Naive B cell (primary cell): ENCODE data around the gene ATP13A2. TPM values are rescaled to one million over a fixed set of nuclear protein-coding genes. Genes with fewer than 3 reads are reported as not detected.
A peak's percentile ranks its signal among the peaks of the same experiment; 100 is the strongest.

Source experiments
- ATAC-seq, 2 donors: fragments of 150-1000 bp; cut with Tn5 transposase; 2 replicates each; pipeline ENCODE4 v1.10.0; 2021; ENCODE audit warnings: low read depth in 2 of 2, mild to moderate bottlenecking in 2 of 2, moderate library complexity in 2 of 2
- DNase-seq: peaks from one replicate; pipeline ENCODE4 v3.0.0; 2022
- H3K27ac Mint-ChIP-seq, 6 donors: one replicate each; pipeline ENCODE4 v1.8.0; 2020 to 2022; ENCODE audit warnings: mild to moderate bottlenecking in 6 of 6, mixed read lengths in 6 of 6, moderate library complexity in 5 of 6, inconsistent platforms in 2 of 6
- H3K27me3 Mint-ChIP-seq, 3 donors: one replicate each; pipeline ENCODE4 v1.8.0; 2021 to 2022; ENCODE audit warnings: mixed read lengths in 3 of 3, mild to moderate bottlenecking in 1 of 3
- H3K36me3 Mint-ChIP-seq, 2 donors: one replicate each; pipeline ENCODE4 v1.8.0; 2020 to 2022; ENCODE audit warnings: mixed read lengths in 2 of 2, inconsistent platforms in 1 of 2, mild to moderate bottlenecking in 1 of 2
- H3K4me1 Mint-ChIP-seq, 3 donors: one replicate each; pipeline ENCODE4 v1.8.0; 2020 to 2022; ENCODE audit warnings: mixed read lengths in 3 of 3, inconsistent platforms in 1 of 3, mild to moderate bottlenecking in 1 of 3, moderate library complexity in 1 of 3
- H3K4me3 Mint-ChIP-seq, 8 donors: one replicate each; pipeline ENCODE4 v1.8.0; 2020 to 2022; ENCODE audit warnings: mild to moderate bottlenecking in 8 of 8, mixed read lengths in 8 of 8, moderate library complexity in 8 of 8, inconsistent platforms in 2 of 8
- H3K9me3 Mint-ChIP-seq, 7 donors: one replicate each; pipeline ENCODE4 v1.8.0; 2020 to 2022; ENCODE audit warnings: mixed read lengths in 7 of 7, mild to moderate bottlenecking in 5 of 7, inconsistent platforms in 2 of 7, moderate library complexity in 1 of 7
- polyA plus RNA-seq, 6 donors: library from polyadenylated mRNA; unstranded; fragments of 300-500 nt; fragmentation: Illumina TruSeq; gene quantifications; one replicate each; pipeline ENCODE4 v1.2.3, GENCODE V29; 2021; ENCODE audit warnings: low read depth in 6 of 6

The ATP13A2 gene, protein sequence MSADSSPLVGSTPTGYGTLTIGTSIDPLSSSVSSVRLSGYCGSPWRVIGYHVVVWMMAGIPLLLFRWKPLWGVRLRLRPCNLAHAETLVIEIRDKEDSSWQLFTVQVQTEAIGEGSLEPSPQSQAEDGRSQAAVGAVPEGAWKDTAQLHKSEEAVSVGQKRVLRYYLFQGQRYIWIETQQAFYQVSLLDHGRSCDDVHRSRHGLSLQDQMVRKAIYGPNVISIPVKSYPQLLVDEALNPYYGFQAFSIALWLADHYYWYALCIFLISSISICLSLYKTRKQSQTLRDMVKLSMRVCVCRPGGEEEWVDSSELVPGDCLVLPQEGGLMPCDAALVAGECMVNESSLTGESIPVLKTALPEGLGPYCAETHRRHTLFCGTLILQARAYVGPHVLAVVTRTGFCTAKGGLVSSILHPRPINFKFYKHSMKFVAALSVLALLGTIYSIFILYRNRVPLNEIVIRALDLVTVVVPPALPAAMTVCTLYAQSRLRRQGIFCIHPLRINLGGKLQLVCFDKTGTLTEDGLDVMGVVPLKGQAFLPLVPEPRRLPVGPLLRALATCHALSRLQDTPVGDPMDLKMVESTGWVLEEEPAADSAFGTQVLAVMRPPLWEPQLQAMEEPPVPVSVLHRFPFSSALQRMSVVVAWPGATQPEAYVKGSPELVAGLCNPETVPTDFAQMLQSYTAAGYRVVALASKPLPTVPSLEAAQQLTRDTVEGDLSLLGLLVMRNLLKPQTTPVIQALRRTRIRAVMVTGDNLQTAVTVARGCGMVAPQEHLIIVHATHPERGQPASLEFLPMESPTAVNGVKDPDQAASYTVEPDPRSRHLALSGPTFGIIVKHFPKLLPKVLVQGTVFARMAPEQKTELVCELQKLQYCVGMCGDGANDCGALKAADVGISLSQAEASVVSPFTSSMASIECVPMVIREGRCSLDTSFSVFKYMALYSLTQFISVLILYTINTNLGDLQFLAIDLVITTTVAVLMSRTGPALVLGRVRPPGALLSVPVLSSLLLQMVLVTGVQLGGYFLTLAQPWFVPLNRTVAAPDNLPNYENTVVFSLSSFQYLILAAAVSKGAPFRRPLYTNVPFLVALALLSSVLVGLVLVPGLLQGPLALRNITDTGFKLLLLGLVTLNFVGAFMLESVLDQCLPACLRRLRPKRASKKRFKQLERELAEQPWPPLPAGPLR
- 10 to 100 TPM in 5 of 6 donors, 1 to 10 TPM in 1; 6.3 to 39.6 (median 22.3) TPM for polyA plus RNA-seq

DNA sequence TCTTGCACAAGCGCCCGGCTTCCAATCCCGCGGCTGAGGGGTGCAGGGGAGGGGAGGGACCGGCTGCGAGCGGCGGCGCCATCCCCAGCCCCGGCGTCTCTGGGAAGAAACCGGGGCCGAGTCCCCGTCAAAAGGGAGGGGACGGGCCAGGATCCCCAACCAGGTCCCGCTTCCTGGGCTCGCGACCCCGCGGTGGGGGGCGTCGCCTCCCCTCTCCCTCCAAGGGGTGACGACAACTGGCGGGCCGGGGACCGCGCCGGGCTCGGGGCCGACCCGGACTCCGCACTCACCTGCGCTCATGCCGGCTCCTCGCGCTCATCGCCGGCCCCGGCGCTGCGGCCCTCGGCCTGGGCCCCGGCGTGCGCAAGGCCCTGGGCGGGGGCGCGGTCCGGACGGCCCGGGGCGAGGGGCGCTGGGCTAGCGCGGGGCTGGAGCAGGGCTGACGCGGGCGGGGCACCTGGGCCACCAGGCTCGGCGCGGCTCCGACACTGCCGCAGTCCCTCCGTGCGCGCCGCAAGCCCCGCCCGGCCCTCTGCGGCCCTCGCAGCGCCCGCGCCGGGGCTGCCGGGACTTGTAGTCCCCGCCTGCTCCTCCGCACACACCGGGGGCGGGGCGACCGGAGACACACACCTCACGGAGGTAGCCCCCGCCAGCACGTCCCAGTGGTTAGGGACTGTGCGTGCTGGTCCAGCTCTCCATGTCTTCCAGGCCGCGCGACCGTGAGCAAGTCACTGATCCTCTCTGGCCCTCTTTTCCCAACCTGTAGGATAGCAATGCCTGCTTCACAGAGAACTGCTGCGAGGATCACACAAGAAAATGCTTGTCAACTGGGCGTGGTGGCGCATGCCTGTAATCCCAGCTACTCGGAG is at the start of gene ATP13A2:
Gene ATP13A2 (minus strand): TSS at position 490 of the 869 bp plus-strand sequence. CDS start 190 bp downstream, at position 300.
- H3K4me3 Mint-ChIP-seq, result peak within 1 kb of the TSS; percentile 82 to 93 (median 86)
- peak; percentile 99 for ATAC-seq
- peak within 1 kb of the TSS in 5 of 6 donors; percentile 33 to 69 (median 56) for H3K27ac Mint-ChIP-seq
- H3K4me1 Mint-ChIP-seq, result peaks cover 23 to 31% (median 23%) of the 10 kb centered on the region in 3 donors
- DNase-seq, result peak; percentile 84
- no peaks in the 10 kb centered on the region for H3K36me3 Mint-ChIP-seq
- no peaks in the 10 kb centered on the region for H3K9me3 Mint-ChIP-seq
- no peaks in the 10 kb centered on the region for H3K27me3 Mint-ChIP-seq

DNA sequence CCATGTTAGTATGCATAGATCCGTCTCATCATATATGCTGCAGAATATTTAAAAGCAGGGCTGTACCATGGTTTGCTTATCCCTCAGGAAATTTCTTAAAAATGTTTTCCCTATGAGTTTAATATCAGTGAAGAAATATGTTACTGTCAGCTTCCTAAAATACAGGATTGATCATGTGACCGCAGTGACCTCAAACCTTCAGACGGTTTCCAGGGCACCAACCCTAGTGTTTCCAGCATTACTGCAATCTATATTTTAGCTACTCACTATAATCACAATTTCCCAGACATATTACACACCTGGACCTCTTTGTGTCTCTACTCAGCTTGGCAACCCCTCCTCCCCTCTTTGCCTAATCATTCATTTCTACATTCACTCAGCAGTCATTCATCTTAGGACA is 49.8 kb upstream of the ATP13A2 start:
- ATAC-seq (no peak), DNase-seq (no peak)
- Mint-ChIP-seq H3K36me3 (no peaks in the 10 kb centered on the region), H3K27ac (peak overlapping the region in 1 of 6 donors; percentile 9), H3K4me1 (peaks cover 0 to 6% (median 0%) of the 10 kb centered on the region in 3 donors), H3K27me3 (peaks cover 7 to 26% (median 20%) of the 10 kb centered on the region in 3 donors), H3K4me3 (no peak overlapping the region), H3K9me3 (peaks cover 0 to 10% (median 3%) of the 10 kb centered on the region in 7 donors)

DNA sequence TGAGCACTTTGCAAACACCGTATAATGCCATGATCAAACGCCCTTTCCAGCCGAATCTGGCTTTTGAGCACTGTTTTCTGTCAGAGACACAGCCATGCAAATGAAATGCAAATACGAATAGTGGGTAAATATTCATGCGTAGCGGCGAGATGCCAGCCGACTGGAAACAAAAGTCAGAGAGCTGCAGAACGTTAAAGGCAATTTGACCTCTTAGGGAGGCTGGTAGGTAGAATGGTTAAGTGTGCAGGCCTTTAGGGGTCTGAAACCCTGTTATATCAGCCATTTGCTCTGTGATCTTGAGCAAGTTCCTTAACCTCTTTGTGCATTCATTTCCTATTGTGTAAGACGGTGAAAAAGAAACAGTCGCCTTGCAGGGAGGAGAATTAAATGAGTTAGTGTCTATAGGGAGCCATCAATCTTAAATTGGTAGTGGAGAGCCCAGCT is 48.6 kb upstream of the ATP13A2 start:
- peaks cover 0 to 6% (median 0%) of the 10 kb centered on the region in 3 donors for H3K4me1 Mint-ChIP-seq
- H3K9me3 Mint-ChIP-seq, result peaks cover 0 to 10% (median 3%) of the 10 kb centered on the region in 7 donors
- H3K4me3 Mint-ChIP-seq, result peak overlapping the region in 1 of 8 donors; percentile 13
- DNase-seq (no peak), ATAC-seq (peak in 1 of 2 donors; percentile 53)
- H3K27ac Mint-ChIP-seq, result no peak overlapping the region
- H3K36me3 Mint-ChIP-seq, result no peaks in the 10 kb centered on the region
- H3K27me3 Mint-ChIP-seq, result peaks cover 6 to 26% (median 20%) of the 10 kb centered on the region in 3 donors

DNA sequence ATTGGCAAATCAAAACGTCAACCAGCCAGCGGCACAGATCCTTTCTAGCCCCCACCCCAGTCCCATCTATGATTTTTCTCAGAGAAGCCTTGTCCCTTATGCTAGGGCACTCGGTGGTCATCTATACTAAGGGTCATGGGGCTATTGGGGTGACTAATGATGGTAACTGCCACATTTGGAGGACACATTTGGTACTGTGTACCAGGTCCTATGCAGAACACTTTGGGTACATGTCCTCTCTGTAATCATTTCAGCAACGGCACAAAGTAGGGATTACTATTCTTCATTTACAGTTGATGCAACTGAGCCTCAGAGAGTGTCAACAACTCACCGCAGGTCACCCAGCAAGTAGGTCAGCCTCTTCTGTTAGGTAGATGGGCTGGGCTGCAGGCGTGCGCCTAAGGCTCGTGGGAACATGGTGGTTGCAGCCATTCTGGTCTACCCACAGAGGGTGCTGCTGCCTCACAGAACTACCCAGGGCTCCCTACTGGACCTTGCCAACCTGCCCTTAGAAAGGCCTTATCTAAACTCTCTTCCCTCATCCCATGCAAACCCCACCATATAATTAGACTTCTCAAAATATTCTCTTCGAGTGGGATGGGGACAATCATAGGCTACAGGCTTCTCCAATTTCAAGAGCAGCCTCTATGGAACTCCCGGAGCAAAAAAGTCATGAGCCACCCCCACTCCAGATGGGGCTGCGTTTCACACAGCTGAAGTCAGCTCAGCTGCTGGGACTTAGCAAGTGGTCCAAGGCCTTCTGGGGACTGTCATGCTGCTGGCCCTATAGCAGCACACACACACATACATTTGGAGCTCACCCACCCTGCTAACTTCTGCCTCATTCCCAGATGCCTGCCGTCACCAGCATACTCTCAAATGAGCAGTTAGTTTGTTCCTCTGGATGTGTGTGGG is 47.9 kb upstream of the ATP13A2 start:
- Mint-ChIP-seq H3K4me1 (peaks cover 0 to 6% (median 0%) of the 10 kb centered on the region in 3 donors), H3K9me3 (peaks cover 0 to 5% (median 0%) of the 10 kb centered on the region in 7 donors), H3K27ac (peak overlapping the region in 1 of 6 donors; percentile 38), H3K4me3 (peak overlapping the region in 2 of 8 donors; percentile 13 to 69), H3K27me3 (peaks cover 6 to 26% (median 20%) of the 10 kb centered on the region in 3 donors), H3K36me3 (no peaks in the 10 kb centered on the region)
- peak; percentile 68 to 77 for ATAC-seq
- DNase-seq, result peak; percentile 13

DNA sequence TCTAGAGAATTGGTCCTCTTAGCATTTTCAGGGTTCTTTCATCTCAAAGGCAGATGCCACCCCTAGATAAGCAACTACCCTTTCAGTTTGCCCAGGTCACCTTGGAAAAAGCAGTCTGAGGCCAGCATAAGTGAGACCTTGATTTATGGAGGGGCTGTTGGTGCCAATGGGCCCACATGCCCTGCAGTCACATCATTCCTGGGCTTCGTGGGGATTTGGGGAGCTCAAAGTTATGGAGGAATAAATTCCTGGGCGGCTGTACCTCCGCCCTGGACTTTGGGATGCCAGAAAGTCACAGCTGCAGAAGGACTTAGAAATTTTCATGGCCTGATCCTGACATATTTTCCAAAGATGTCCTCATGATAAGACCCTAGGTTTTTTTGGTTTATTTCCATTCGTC is 44.8 kb upstream of the ATP13A2 start:
- no peak for ATAC-seq
- Mint-ChIP-seq H3K4me3 (peak overlapping the region in 2 of 8 donors; percentile 59 to 70), H3K27me3 (peaks cover under 1 to 20% (median 12%) of the 10 kb centered on the region in 3 donors)

DNA sequence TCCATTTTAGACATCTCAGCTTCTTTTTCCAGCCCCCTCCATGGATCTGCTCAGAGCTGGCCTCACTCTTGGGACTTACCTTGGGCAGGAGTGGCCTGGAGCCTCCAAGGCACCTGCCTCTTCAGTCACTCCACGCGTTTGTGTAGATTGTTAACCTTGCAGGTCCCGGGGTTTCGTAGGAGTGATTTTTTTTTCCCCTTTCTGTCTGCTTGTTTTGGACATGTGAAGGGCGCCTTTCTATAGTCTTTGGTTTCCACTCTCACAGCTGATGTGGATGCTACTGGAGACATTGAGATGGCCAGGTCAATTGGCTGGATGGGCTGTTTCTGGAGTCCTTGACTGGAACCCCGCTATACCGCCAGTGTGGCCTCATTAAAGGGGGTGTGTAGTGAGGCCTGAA is 44.1 kb upstream of the ATP13A2 start:
- Mint-ChIP-seq H3K36me3 (no peaks in the 10 kb centered on the region), H3K9me3 (no peaks in the 10 kb centered on the region), H3K27ac (peak overlapping the region in 1 of 6 donors; percentile 6), H3K27me3 (peaks cover 0 to 18% (median 10%) of the 10 kb centered on the region in 3 donors), H3K4me1 (peaks cover 20 to 39% (median 22%) of the 10 kb centered on the region in 3 donors), H3K4me3 (peak overlapping the region in 6 of 8 donors; percentile 26 to 99 (median 68))
- no peak for ATAC-seq
- DNase-seq, result no peak

More for the DNA sequence above, 44.8 kb upstream of the ATP13A2 start:
- peaks cover 14 to 32% (median 16%) of the 10 kb centered on the region in 3 donors for H3K4me1 Mint-ChIP-seq
- H3K36me3 Mint-ChIP-seq, result no peaks in the 10 kb centered on the region
- no peak overlapping the region for H3K27ac Mint-ChIP-seq
- DNase-seq, result no peak
- H3K9me3 Mint-ChIP-seq, result no peaks in the 10 kb centered on the region

DNA sequence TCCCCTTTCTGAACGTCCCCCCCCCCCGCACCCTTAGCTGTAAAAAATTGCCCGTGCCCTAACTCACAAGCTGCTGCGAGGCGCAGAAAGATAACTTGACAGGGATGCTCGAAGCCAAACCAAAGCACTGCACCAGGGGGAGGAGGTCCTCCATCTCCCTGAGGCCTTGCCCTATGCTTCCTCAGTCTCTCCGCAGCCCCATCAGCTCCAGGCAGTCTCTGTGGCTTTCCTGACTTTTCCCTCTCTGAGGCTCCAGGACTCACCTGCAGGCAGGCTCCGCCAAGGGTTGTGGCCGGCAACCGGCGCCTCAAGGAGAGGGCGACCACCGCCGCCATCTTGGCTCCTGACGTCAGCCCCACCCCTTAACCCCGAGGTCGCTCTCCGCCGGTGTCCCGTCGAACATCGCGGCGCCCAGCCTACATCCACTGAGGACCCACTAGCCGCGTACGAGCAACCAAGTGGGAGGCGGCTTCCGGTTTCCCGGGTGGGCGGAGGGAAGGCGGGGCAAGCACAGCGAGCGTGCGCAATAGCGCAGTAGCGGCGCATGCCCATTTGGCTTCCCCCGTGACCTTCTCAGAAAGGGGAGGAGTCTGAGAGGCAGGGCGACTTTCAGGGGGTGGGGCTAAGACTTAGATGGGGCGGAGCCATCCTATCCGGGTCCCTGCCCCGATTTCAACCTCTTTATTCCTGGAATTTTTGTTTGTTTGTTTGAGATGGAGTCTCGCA is 42.1 kb upstream of the ATP13A2 start, which contains the start of gene SDHB:
Gene SDHB (minus strand): TSS at position 348 of the 726 bp plus-strand sequence. CDS start 13 bp downstream, at position 335.
- Mint-ChIP-seq H3K27me3 (peaks cover 0 to 10% (median 9%) of the 10 kb centered on the region in 3 donors), H3K27ac (peak within 1 kb of the TSS; percentile 97 to 99 (median 98)), H3K9me3 (no peaks in the 10 kb centered on the region), H3K4me1 (peaks cover 20 to 35% (median 22%) of the 10 kb centered on the region in 3 donors), H3K4me3 (peak within 1 kb of the TSS; percentile 98 to 100 (median 99)), H3K36me3 (no peaks in the 10 kb centered on the region)
- peak; percentile 100 for DNase-seq
- peak; percentile 98 to 99 for ATAC-seq

DNA sequence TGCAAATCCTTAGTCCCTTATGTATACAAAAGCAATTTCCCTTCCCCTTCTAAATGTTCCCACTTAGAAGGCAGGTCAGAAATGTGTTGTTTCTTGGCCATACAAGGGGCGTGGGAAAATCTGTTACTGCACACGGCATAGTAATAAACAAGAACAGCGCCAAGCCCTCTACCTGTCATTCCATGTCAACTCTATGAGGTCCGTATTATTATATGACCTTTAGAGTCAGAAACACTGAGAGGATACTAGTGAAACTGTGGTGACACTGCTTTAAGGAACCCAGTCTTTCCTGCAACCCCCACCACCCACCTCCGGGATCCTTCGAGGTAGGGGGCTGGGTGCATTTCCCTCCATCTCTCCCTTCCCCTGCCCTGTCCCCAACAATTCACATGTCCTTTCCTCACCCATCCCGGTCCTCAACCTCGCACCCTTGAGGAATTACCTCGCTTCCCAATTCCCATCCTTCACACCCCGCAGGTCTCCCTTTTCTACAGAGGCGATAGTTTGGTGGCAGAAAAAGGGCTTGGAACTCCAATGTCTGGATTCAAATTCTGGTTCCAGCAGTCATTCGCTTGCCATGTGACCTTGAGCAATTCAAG is 41.5 kb upstream of the ATP13A2 start:
- H3K27me3 Mint-ChIP-seq, result peaks cover 0 to 5% (median 4%) of the 10 kb centered on the region in 3 donors
- no peak for DNase-seq
- H3K27ac Mint-ChIP-seq, result peak overlapping the region; percentile 97 to 99 (median 98)
- no peak for ATAC-seq
- peak overlapping the region; percentile 98 to 100 (median 99) for H3K4me3 Mint-ChIP-seq
- no peaks in the 10 kb centered on the region for H3K9me3 Mint-ChIP-seq
- peaks cover 20 to 35% (median 22%) of the 10 kb centered on the region in 3 donors for H3K4me1 Mint-ChIP-seq
- no peaks in the 10 kb centered on the region for H3K36me3 Mint-ChIP-seq

DNA sequence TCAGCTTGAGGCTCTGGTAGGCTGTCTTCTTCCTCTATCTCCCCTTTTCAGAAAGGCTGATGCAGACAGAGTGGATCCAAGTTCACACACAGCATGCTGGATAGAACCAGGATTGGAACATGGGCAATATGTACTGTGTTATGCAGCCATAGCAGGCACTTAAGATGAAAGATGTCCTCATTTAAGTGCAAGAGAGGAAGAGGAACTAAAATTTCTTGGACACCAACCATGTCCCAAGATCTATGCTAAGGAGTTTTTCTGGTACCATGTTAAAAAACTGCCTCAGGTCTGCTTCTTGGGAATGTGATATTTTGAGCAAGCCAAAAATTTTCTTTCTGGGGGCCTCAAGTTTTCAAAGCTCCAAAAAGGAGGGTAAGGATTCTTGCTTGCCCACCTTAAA is 40.9 kb upstream of the ATP13A2 start:
- Mint-ChIP-seq H3K36me3 (no peaks in the 10 kb centered on the region), H3K27me3 (no peaks in the 10 kb centered on the region), H3K4me3 (peak overlapping the region in 7 of 8 donors; percentile 3 to 99 (median 98)), H3K4me1 (peaks cover 20 to 35% (median 22%) of the 10 kb centered on the region in 3 donors), H3K9me3 (no peaks in the 10 kb centered on the region), H3K27ac (peak overlapping the region in 3 of 6 donors; percentile 72 to 98 (median 97))
- ATAC-seq (no peak), DNase-seq (no peak)

DNA sequence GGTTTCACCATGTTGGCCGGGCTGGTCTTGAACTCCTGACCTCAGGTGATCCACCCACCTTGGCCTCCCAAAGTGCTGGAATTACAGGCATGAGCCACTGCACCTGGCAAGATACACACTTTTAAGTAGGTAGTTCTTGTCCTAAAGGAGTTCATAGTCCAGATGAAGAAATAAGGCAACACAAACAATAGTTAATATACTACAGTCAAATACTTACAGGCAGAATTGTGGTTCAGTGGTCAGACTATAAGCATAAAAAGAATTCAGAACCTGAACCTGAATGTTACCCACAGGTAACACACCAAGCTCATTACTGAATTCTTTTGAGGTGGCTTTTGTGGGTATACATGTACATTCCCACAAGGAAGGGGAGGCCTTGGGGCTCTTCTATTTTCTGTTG is 40.3 kb upstream of the ATP13A2 start:
- H3K9me3 Mint-ChIP-seq, result no peaks in the 10 kb centered on the region
- peak overlapping the region in 1 of 6 donors; percentile 72 for H3K27ac Mint-ChIP-seq
- H3K36me3 Mint-ChIP-seq, result no peaks in the 10 kb centered on the region

More for the DNA sequence above, 40.3 kb upstream of the ATP13A2 start:
- DNase-seq (no peak), ATAC-seq (no peak)
- Mint-ChIP-seq H3K27me3 (no peaks in the 10 kb centered on the region), H3K4me1 (peaks cover 20 to 35% (median 22%) of the 10 kb centered on the region in 3 donors), H3K4me3 (peak overlapping the region in 6 of 8 donors; percentile 21 to 99 (median 79))
